GM18505 (cell line): ENCODE results near the gene PRKAR1B.
"Not testable (repeated sequence)": the region's sequence is repeated elsewhere in the genome, so short reads cannot be mapped to it uniquely, and the experiment has no call there.

Experiments
- ATAC-seq: cut with Tn5 transposase; IDR thresholded peaks from one replicate; pipeline ENCODE4 v1.9.1; 2021; ENCODE audit not compliant: unreplicated experiment
- POLR2A ChIP-seq: IDR thresholded peaks from 4 replicates; pipeline ENCODE4 v1.6.1; 2011; ENCODE audit warnings: borderline replicate concordance; ENCODE audit not compliant: insufficient read depth, insufficient read length; ENCODE audit errors: extremely low read depth

Gene PRKAR1B

GRCh38 chr7:552868-553635 lies 174.0 kb downstream of the PRKAR1B start:
- TF ChIP-seq POLR2A = no peak
- no peak for ATAC-seq

GRCh38 chr7:552151-552867 lies 174.8 kb downstream of the PRKAR1B start:
- not testable (repeated sequence) for ATAC-seq

- ATAC-seq = not testable (repeated sequence)
Observed at GRCh38 chr7:551615-551970, 175.5 kb downstream of the PRKAR1B start.

GRCh38 chr7:550881-551614 lies 176.0 kb downstream of the PRKAR1B start:
- no peak for TF ChIP-seq POLR2A
- no peak for ATAC-seq

- ATAC-seq = no peak
- TF ChIP-seq POLR2A = no peak
Observed at GRCh38 chr7:549891-550625, 177.0 kb downstream of the PRKAR1B start.

GRCh38 chr7:549066-549890 lies 177.8 kb downstream of the PRKAR1B start:
- no peak for ATAC-seq
- TF ChIP-seq POLR2A = no peak

- no peak for TF ChIP-seq POLR2A
Observed at GRCh38 chr7:548401-548800, 178.7 kb downstream of the PRKAR1B start.

GRCh38 chr7:545470-545869 lies 181.6 kb downstream of the PRKAR1B start:
- TF ChIP-seq POLR2A = no peak
- ATAC-seq = no peak

More at GRCh38 chr7:548401-548800, 178.7 kb downstream of the PRKAR1B start:
- ATAC-seq = no peak

GRCh38 chr7:544338-545221 lies 182.5 kb downstream of the PRKAR1B start:
- ATAC-seq = no peak
- TF ChIP-seq POLR2A = no peak

- TF ChIP-seq POLR2A = no peak
- ATAC-seq = no peak
Observed at GRCh38 chr7:543501-544337, 183.4 kb downstream of the PRKAR1B start.
